NT2/D1 (cell line): ENCODE measurements around the gene SLC25A21.

Experiments used
- DNase-seq: peaks from one replicate; pipeline ENCODE4 v3.0.0-alpha.2; 2011; ENCODE audit warnings: low read depth, low spot score
- H3K27me3 ChIP-seq: 2 replicates; pipeline ENCODE4 v1.6.0; 2011; ENCODE audit warnings: mild to moderate bottlenecking; ENCODE audit not compliant: insufficient read length, insufficient read depth
- H3K36me3 ChIP-seq: 2 replicates; pipeline ENCODE4 v1.6.1; 2011; ENCODE audit warnings: mild to moderate bottlenecking, low read length, mixed read lengths; ENCODE audit not compliant: insufficient read depth, insufficient read length
- H3K4me1 ChIP-seq: 2 replicates; pipeline ENCODE4 v1.5.1; 2011; ENCODE audit not compliant: insufficient read depth, insufficient read length
- H3K4me3 ChIP-seq: 2 replicates; pipeline ENCODE4 v1.5.1; 2011; ENCODE audit warnings: low read depth; ENCODE audit not compliant: insufficient read length
- H3K9ac ChIP-seq: 2 replicates; pipeline ENCODE4 v1.6.0; 2011; ENCODE audit warnings: low read depth; ENCODE audit not compliant: insufficient read length
- H3K9me3 ChIP-seq: 2 replicates; pipeline ENCODE4 v1.5.1; 2011; ENCODE audit warnings: mild to moderate bottlenecking, low read length; ENCODE audit not compliant: insufficient read depth
- SUZ12 ChIP-seq: IDR thresholded peaks from 2 replicates; pipeline ENCODE4 v1.6.1; 2011; ENCODE audit not compliant: insufficient read length, insufficient read depth; ENCODE audit errors: extremely low read depth
- YY1 ChIP-seq: IDR thresholded peaks from 2 replicates; pipeline ENCODE4 v1.6.1; 2011; ENCODE audit not compliant: insufficient read length, insufficient read depth
- ZNF274 ChIP-seq: IDR thresholded peaks from 2 replicates; pipeline ENCODE4 v1.6.1; 2011; ENCODE audit warnings: mild to moderate bottlenecking, low read depth, low read length

Gene SLC25A21

GRCh38 chr14:37118673-37119366, 53.6 kb downstream of the SLC25A21 start:
- no peaks in the 10 kb centered on the region for H3K4me1 ChIP-seq
- H3K27me3 ChIP-seq = no peaks in the 10 kb centered on the region
- H3K9me3 ChIP-seq = peaks cover 11% of the 10 kb centered on the region
- no peak overlapping the region for H3K4me3 ChIP-seq
- H3K9ac ChIP-seq = no peak overlapping the region
- H3K36me3 ChIP-seq = no peaks in the 10 kb centered on the region
- TF ChIP-seq ZNF274 (no peak), SUZ12 (no peak), YY1 (no peak)
- no peak for DNase-seq

- no peaks in the 10 kb centered on the region for H3K27me3 ChIP-seq
- no peak overlapping the region for H3K9ac ChIP-seq
- no peak for DNase-seq
- no peaks in the 10 kb centered on the region for H3K4me1 ChIP-seq
- no peak for TF ChIP-seq ZNF274
- no peak for TF ChIP-seq YY1
- TF ChIP-seq SUZ12 = no peak
- no peaks in the 10 kb centered on the region for H3K36me3 ChIP-seq
- H3K4me3 ChIP-seq = no peak overlapping the region
- H3K9me3 ChIP-seq = peaks cover 11% of the 10 kb centered on the region
Observed at GRCh38 chr14:37116933-37117849, 55.2 kb downstream of the SLC25A21 start.

- no peak overlapping the region for H3K9ac ChIP-seq
- no peaks in the 10 kb centered on the region for H3K27me3 ChIP-seq
- H3K4me3 ChIP-seq = no peak overlapping the region
- no peak for TF ChIP-seq SUZ12
- no peak for TF ChIP-seq ZNF274
- TF ChIP-seq YY1 = no peak
- no peaks in the 10 kb centered on the region for H3K4me1 ChIP-seq
- H3K9me3 ChIP-seq = peaks cover 11% of the 10 kb centered on the region
- no peak for DNase-seq
- no peaks in the 10 kb centered on the region for H3K36me3 ChIP-seq
Observed at GRCh38 chr14:37115406-37115805, 57.0 kb downstream of the SLC25A21 start.

- peaks cover 11% of the 10 kb centered on the region for H3K9me3 ChIP-seq
- H3K27me3 ChIP-seq = no peaks in the 10 kb centered on the region
- TF ChIP-seq YY1 = no peak
- TF ChIP-seq SUZ12 = no peak
- TF ChIP-seq ZNF274 = no peak
- no peak for DNase-seq
- no peak overlapping the region for H3K4me3 ChIP-seq
- H3K36me3 ChIP-seq = no peaks in the 10 kb centered on the region
- no peak overlapping the region for H3K9ac ChIP-seq
- no peaks in the 10 kb centered on the region for H3K4me1 ChIP-seq
Observed at GRCh38 chr14:37114559-37114958, 57.8 kb downstream of the SLC25A21 start.

- Histone ChIP-seq H3K4me1 (no peaks in the 10 kb centered on the region), H3K36me3 (no peaks in the 10 kb centered on the region), H3K4me3 (no peak overlapping the region), H3K9me3 (peaks cover 11% of the 10 kb centered on the region), H3K9ac (no peak overlapping the region), H3K27me3 (no peaks in the 10 kb centered on the region)
- TF ChIP-seq SUZ12 = no peak
- no peak for TF ChIP-seq ZNF274
- TF ChIP-seq YY1 = no peak
- no peak for DNase-seq
Observed at GRCh38 chr14:37114002-37114401, 58.4 kb downstream of the SLC25A21 start.

GRCh38 chr14:37098132-37098531, 74.3 kb downstream of the SLC25A21 start:
- no peak overlapping the region for H3K9ac ChIP-seq
- H3K27me3 ChIP-seq = no peaks in the 10 kb centered on the region
- no peaks in the 10 kb centered on the region for H3K4me1 ChIP-seq
- TF ChIP-seq ZNF274 = no peak
- TF ChIP-seq YY1 = no peak
- no peak for TF ChIP-seq SUZ12
- no peak for DNase-seq
- H3K4me3 ChIP-seq = no peak overlapping the region
- no peaks in the 10 kb centered on the region for H3K9me3 ChIP-seq
- no peaks in the 10 kb centered on the region for H3K36me3 ChIP-seq

- Histone ChIP-seq H3K9me3 (no peaks in the 10 kb centered on the region), H3K9ac (no peak overlapping the region), H3K36me3 (no peaks in the 10 kb centered on the region), H3K4me3 (no peak overlapping the region), H3K27me3 (no peaks in the 10 kb centered on the region), H3K4me1 (no peaks in the 10 kb centered on the region)
- DNase-seq = no peak
- no peak for TF ChIP-seq YY1
- TF ChIP-seq SUZ12 = no peak
- no peak for TF ChIP-seq ZNF274
Observed at GRCh38 chr14:37094502-37094901, 77.9 kb downstream of the SLC25A21 start.
